ELF-1 (cell line): ENCODE results near the gene ABCF3.

Experiments used
- DNase-seq: peaks from one replicate; pipeline ENCODE4 v3.0.0-alpha.2; 2016; ENCODE audit warnings: low read depth, low spot score

The ABCF3 gene

GRCh38 chr3:184186902-184187207 lies 856 bp downstream of the ABCF3 start:
- peak; percentile 9 for DNase-seq

DNA sequence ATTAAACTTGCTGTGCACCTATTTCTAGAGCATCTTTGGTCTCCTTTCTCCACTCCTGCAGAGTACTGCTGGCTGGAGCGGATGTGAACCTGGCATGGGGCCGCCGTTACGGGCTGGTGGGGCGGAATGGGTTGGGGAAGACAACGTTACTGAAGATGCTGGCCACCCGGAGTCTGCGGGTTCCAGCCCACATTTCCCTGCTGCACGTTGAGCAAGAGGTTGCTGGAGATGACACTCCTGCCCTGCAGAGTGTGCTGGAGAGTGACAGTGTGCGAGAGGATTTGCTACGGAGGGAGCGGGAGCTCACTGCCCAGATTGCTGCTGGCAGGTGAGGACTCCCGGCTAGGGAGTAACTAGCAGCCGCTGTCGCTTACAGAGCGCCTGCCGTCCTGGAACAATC lies 2.1 kb downstream of the ABCF3 start:
- DNase-seq: no peak

- no peak for DNase-seq
Measured at GRCh38 chr3:184189421-184189820, 3.4 kb downstream of the ABCF3 start.

GRCh38 chr3:184192889-184193288 lies 6.9 kb downstream of the ABCF3 start:
- DNase-seq: no peak

DNA sequence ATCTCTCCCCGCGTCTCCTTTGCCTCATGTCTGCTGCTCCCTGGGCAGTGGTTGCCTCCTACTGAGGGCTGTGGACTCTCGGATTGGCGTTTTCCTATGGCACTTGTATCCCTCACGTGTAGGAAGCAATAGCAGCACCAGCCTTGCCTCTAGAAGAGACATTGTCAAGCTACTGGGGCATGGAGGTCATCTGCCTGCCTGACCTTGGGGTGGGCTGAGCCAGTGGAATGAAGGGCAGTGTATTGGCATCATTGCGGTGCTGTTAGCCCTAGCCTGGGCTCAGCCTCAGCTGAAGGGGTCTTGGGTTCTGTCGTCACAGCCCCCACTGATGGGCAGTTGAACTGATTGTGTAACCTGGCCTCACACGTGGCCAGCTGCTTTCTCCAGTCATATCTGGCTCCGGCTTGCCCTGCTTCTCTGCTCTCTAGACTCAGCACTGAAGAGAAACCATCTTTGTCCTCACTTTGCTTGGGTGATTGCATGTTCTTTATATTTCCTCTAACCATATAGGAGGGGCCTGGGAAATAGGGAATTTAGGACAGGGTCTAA lies 8.1 kb downstream of the ABCF3 start:
- DNase-seq: no peak

DNA sequence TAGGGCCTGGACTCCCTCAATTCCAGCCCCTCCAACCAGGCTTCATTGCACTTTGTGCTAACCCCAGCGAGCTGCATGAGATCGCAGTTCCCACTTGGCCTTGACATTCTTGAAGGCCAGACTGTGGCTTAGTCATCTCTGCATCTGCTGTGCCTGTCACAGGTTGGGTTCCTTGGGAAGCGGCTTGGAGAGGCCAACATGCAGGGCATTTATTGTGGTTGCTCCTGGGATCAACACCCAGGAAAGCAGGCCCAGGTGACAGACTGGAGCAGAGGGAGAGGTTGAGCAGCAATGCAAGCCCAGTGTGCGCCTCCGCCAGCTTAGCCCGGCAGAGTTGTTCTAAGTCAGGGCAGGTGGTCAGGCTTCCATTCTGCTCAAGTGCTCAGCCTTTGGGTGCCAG lies 10.5 kb downstream of the ABCF3 start:
- no peak for DNase-seq

DNA sequence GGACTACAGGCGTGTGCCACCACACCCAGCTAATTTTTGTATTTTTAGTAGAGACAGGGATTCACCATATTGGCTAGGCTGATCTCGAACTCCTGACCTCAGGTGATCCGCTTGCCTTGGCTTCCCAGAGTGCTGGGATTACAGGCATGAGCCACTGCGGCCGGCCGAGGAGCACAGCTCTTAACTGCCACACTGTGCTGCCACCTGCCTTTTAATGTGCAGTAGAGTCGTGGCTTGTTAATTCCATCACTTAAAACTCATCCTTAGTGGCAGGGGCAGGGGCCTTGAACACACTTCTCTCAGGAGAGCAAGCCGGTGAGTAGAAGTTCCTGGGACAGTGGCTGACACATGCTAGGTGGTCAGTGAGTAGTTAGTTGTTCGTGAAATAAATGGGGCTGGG lies 12.5 kb downstream of the ABCF3 start:
- no peak for DNase-seq

- DNase-seq: no peak
Measured at GRCh38 chr3:184200825-184201224, 14.8 kb downstream of the ABCF3 start.

DNA sequence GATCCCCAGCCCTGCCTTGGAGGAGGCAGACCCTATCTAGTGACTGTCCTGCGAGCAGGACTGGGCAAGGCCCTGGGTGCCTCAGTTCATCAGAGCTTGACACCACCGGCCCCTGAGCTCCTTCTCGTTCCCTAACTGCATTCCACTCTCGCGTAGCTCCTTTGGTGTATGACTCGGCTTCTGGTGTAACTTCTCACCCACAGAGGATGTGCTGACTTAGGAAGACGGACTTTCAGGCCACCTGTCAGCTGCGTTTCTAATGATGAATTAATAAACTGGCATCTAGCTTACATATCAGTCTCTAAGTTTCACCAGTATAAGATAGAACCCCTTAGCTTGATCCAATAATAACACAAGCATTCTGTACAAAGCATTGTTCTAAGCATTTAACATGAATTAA lies 17.5 kb downstream of the ABCF3 start:
- no peak for DNase-seq

- DNase-seq: no peak
Measured at GRCh38 chr3:184209146-184209923, 23.3 kb downstream of the ABCF3 start.

GRCh38 chr3:184211297-184211696 lies 25.3 kb downstream of the ABCF3 start:
- no peak for DNase-seq

DNA sequence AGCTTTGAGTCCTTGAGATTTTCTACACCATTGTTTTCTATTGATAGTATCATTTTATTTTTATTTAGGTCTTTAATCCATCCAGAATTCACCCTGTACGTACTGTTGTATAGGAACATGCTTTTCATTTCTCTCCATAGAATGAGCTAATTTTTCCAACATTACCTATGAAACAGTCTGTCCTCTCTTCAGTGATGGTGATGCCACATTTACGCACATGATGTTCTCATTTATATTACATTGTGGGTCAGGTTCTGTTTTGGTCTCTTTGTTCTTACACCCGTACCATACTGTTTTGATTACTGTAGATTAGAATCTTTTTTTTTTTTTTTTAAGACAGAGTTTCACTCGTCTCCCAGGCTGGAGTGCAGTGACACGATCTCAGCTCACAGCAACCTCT lies 25.7 kb downstream of the ABCF3 start:
- DNase-seq: no peak

- no peak for DNase-seq
Measured at GRCh38 chr3:184218814-184219213, 32.8 kb downstream of the ABCF3 start.

GRCh38 chr3:184222521-184222920 lies 36.5 kb downstream of the ABCF3 start:
- DNase-seq: no peak

DNA sequence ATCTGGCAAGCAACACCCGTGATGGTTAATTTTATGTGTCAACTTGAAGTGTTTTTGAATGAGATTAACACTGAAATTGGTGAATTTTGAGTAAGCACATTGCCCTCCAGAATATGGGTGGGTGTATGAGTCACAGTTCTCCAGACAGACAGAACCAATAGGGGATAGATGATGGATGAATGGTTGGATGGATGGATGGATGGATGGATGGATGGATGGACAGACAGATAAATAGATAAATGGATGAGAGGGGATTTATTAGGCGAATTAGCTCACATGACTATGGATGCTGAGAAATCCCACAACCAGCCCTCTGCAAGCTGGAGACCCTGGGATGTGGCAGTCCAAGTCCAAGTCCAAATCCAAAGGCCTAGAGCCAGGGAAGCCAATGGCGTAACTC lies 37.9 kb downstream of the ABCF3 start:
- no peak for DNase-seq

DNA sequence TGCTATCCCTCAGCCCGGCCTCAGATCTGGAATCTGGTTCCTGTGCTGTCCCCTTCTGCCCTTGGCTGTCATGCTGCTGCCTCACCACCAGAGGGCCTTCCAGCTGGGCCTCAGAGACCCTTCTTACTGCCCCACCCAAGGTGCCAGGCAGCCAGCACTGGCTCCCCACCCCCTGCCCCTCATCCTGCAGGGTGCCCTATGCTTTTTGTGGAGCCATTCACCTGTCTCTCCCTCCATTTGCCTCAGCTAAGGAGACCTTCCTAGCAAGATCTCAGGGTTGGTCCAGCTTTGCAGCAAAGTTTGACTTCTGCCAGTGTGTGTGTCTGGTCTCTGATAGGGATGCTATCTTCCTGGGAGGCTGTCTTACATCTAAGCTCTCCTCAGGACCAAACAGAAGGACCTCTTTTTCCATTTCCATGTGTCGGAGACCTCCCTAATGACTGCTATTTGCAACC lies 41.5 kb downstream of the ABCF3 start:
- DNase-seq: peak; percentile 60

DNA sequence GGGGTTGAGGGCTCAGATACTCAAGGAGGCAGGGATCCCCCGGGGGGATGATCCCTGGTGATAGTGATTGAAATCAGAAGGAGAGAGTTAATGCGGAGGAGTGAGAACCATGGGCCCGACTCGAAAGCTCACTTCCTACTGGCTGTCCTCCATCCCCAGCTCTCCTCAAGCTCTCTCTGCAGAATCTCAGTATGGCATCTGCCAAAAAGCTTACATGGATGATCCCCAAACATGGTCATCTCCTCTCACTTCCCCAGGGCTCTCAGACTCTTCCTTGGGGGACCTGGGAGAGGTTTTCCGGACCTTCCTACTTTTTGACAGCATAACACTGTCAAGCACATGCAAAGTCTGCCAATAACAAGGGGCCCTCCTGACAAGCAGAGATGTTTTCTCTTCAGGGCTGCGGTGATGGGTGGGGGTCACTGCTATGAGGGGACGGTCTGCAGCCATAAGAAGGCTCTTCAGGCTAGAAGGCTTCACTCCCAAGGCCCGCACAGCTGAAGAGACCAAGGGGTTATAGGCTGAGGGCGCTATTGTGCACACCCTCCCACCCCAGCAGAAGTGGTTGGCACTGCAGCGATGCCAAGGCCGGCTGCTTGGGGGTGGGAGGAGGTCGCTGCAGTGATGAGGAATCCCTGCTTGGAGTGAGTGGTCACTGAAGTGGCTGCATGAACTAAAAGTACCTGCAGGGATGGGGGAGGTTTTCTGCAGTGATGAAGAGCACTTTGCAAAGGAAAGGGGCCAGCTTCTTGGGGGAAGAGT lies 42.6 kb downstream of the ABCF3 start:
- no peak for DNase-seq

GRCh38 chr3:184229394-184230080 lies 43.5 kb downstream of the ABCF3 start, which contains the start of gene VWA5B2:
Gene VWA5B2 (plus strand): TSS chr3:184229585. CDS start chr3:184230529, 944 bp downstream.
- DNase-seq: peak; percentile 82

DNA sequence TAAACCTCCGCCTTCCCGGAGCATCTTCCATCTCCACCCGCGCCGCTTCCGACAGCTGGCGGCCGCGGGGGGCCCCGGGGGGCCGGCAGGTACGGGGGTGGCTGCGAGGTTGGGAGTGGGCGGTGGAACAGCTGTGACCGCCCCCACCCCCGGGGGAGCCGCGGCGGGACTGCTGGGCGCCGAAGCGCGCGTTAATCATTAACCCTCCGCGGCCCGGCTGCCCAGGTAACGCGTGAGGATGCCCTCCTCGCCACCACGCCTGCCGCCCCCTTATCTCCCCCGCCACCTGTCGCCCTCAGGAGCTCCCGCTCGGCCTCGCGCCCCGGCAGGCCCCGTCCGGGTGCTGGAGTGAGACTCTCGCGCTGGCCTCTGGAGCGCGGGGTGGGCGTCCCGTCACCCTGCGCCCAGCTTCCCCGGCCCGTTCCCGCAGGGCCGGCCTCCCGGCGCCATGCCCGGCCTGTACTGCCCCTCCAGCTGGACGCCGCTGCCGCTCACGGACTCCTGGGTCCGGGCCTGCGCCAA lies 44.1 kb downstream of the ABCF3 start:
- DNase-seq: no peak

DNA sequence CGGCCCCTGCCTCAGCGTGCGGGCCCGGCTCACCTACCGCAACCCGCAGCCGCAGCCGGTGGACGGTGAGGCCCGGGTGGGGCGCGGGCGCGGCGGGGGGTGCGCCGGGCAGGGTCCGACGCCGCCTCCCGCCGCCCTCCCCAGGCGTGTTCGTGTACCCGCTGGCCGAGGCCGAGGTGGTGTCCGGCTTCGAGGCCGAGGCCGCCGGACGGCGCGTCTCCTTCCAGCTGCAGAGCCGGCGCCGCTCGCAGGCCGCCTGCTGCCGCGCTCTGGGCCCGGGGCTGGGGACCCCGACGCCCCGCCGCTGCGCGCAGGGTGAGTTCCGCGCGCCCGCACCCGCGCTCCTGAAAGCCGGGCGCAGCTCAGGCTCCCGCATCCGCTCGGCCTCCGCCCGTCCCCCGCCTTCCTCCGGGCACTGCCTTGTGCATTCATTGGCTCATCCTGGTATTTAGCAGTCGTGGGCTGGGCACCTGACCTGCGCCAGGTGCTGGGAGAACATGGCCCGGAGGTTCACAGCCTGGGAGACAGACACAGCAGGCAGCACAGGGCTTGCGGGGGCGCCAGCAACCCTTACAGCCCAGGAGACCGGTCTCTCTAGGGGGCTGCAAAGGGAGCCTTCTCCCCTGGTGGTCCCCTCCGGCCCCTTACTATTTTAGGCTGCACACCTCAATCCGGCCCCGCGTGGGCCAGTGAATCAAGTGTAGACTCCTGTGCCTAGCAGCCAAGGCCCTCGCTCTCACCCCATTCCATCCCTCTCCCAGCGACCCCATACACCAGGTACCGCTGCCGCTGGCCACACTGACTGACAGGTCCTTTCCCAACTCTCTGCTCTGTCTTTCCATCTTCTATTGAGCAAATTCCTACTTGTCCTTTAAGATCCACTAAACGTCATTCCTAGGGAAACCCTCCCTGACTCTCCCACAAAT lies 44.9 kb downstream of the ABCF3 start:
- DNase-seq: no peak

DNA sequence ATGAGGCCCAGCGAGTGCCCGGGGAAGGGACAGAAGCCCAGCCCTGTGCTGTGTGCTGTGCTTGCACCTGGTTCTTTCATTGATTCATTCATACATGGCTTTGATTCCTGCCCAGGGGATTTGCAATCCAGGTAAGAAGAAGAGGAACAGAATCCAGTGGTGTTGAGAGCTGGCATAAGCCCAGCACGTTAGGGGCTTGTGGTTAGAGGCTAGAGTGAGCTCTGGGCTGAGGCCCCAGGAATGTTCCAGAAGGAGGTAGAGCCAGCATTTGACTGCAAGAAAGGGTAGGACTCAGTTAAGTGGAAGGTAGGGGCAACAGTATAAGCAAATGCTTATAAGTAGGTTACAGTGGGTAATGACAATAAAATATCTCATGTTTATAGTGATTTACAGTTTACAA lies 45.7 kb downstream of the ABCF3 start:
- no peak for DNase-seq
